Gastrocnemius medialis (tissue), 4 donors: ENCODE measurements around the gene PCP4L1. TPM values are rescaled to one million over a fixed set of nuclear protein-coding genes. Genes with fewer than 3 reads are reported as not detected.
A peak's percentile ranks its signal among the peaks of the same experiment; 100 is the strongest.

ENCODE experiments used
- ATAC-seq, 2 donors: fragments of 150-250 bp; one replicate each; pipeline ENCODE4 v1.9.1; 2016
- DNase-seq, 2 donors: peaks; one replicate each; pipeline ENCODE4 v3.0.0-alpha.2; 2019
- H3K27ac ChIP-seq, 4 donors: fragments of 200-600 bp; sonication (generic); 1 replicate in 1 of 4; 2 replicates in 3 of 4; pipeline ENCODE4 v1.5.1; 2016 to 2018; ENCODE audit warnings: mild to moderate bottlenecking in 2 of 4, moderate library complexity in 1 of 4
- H3K27me3 ChIP-seq, 3 donors: fragments of 200-600 bp; sonication (generic) in 2 of 3; 1 replicate in 1 of 3; 2 replicates in 2 of 3; pipeline versions ENCODE4 v1.5.1 to v1.6.0; 2016 to 2019; ENCODE audit warnings: mild to moderate bottlenecking in 1 of 3, moderate library complexity in 1 of 3
- H3K36me3 ChIP-seq, 2 donors: fragments of 200-600 bp; sonication (generic) in 1 of 2; one replicate each; pipeline ENCODE4 v1.5.1; 2017 to 2018
- H3K4me1 ChIP-seq, 2 donors: fragments of 200-600 bp; sonication (generic) in 1 of 2; one replicate each; pipeline ENCODE4 v1.5.1; 2016 to 2017; ENCODE audit warnings: mild to moderate bottlenecking in 2 of 2
- H3K4me3 ChIP-seq, 4 donors: fragments of 200-600 bp; sonication (generic) in 3 of 4; 1 replicate in 1 of 4; 2 replicates in 3 of 4; pipeline ENCODE4 v1.5.1; 2016 to 2019; ENCODE audit warnings: mild to moderate bottlenecking in 2 of 4
- H3K9me3 ChIP-seq, 3 donors: fragments of 200-600 bp; sonication (generic) in 2 of 3; 1 replicate in 1 of 3; 2 replicates in 2 of 3; pipeline ENCODE4 v1.5.1; 2016 to 2019
- POLR2A ChIP-seq, 2 donors: fragments of 450-650 bp; IDR thresholded peaks; one replicate each; pipeline ENCODE4 v1.6.1; 2017; ENCODE audit warnings: antibody characterized with exemption in 2 of 2, mild to moderate bottlenecking in 2 of 2, moderate library complexity in 2 of 2
- in situ Hi-C, 4 donors: fragments of 200-750 bp; cut with MboI; loops; one replicate each; pipeline versions ENCODE4 v1.15.0 to v1.8.0; 2017; ENCODE audit warnings: low sequenced_read_pairs in 4 of 4
- intact Hi-C: fragments of 100-400 bp; cut with DNase I; formaldehyde crosslinking; loops from one replicate; pipeline ENCODE4 v1.15.1; 2023; ENCODE audit warnings: low total_unique reads
- total RNA-seq, 4 donors: library from RNA; depleted of rRNA; stranded (reverse); fragments of >200 nt; gene quantifications; one replicate each; pipeline versions ENCODE4 v1.1.0 to v1.2.3, GENCODE V29; 2016
- TF ChIP-seq, protein P1 (sequence below), 5 experiments: fragments of 450-650 bp in 3 of 5; fragments of 200-600 bp in 2 of 5; sonication (generic) in 2 of 5; IDR thresholded peaks in 4 of 5; conservative IDR thresholded peaks in 1 of 5; 1 replicate in 4 of 5; 2 replicates in 1 of 5; pipeline ENCODE4 v1.5.1; 2016 to 2019; ENCODE audit warnings: antibody characterized with exemption in 5 of 5, mild to moderate bottlenecking in 3 of 5, moderate library complexity in 3 of 5

Gene PCP4L1
- total RNA-seq, 4 donors from 2014 or later = not detected

GRCh38 chr1:161227196-161227871, 31.2 kb upstream of the PCP4L1 start:
- no peaks in the 10 kb centered on the region for H3K9me3 ChIP-seq
- DNase-seq (peak; percentile 63 to 78), ATAC-seq (peak; percentile 48 to 58)
- intact Hi-C loops (loop anchor here (1.0 to 5.0 kb wide), 6 partner anchors 25 to 155 kb away; partner anchors contain the start of genes DEDD, NDUFS2, NIT1 and PFDN2), in situ Hi-C loops (loop anchor here (5.0 to 10.0 kb wide), 5 partner anchors 53 to 160 kb away; partner anchors contain the start of genes B4GALT3 (in 1 of the 4) and SDHC (in 1 of the 4))
- peak overlapping the region; percentile 62 to 93 (median 87) for H3K4me3 ChIP-seq
- TF ChIP-seq, protein P1, sequence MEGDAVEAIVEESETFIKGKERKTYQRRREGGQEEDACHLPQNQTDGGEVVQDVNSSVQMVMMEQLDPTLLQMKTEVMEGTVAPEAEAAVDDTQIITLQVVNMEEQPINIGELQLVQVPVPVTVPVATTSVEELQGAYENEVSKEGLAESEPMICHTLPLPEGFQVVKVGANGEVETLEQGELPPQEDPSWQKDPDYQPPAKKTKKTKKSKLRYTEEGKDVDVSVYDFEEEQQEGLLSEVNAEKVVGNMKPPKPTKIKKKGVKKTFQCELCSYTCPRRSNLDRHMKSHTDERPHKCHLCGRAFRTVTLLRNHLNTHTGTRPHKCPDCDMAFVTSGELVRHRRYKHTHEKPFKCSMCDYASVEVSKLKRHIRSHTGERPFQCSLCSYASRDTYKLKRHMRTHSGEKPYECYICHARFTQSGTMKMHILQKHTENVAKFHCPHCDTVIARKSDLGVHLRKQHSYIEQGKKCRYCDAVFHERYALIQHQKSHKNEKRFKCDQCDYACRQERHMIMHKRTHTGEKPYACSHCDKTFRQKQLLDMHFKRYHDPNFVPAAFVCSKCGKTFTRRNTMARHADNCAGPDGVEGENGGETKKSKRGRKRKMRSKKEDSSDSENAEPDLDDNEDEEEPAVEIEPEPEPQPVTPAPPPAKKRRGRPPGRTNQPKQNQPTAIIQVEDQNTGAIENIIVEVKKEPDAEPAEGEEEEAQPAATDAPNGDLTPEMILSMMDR (IDR thresholded peaks at IDR 0.05 in 4 of 5, conservative IDR thresholded peaks at IDR 0.05 in 1 of 5) = peak; percentile 76 to 91 (median 88)
- no peak for TF ChIP-seq POLR2A (IDR thresholded peaks at IDR 0.05)
- peaks cover 0 to 30% of the 10 kb centered on the region in 2 donors for H3K36me3 ChIP-seq
- H3K27ac ChIP-seq = peak overlapping the region; percentile 76 to 92 (median 90)
- H3K4me1 ChIP-seq = peaks cover 14 to 21% of the 10 kb centered on the region in 2 donors
- no peaks in the 10 kb centered on the region for H3K27me3 ChIP-seq

- Histone ChIP-seq H3K27ac (peak overlapping the region in 2 of 4 donors; percentile 89 to 92), H3K27me3 (no peaks in the 10 kb centered on the region), H3K9me3 (no peaks in the 10 kb centered on the region), H3K36me3 (peaks cover 0 to 30% of the 10 kb centered on the region in 2 donors), H3K4me1 (peaks cover 14 to 21% of the 10 kb centered on the region in 2 donors), H3K4me3 (no peak overlapping the region)
- in situ Hi-C loops (loop anchor here (5.0 to 10.0 kb wide), 5 partner anchors 53 to 159 kb away; partner anchors contain the start of genes B4GALT3 (in 1 of the 4) and SDHC (in 1 of the 4)), intact Hi-C loops (loop anchor here (2.0 to 5.0 kb wide), 2 partner anchors 111 to 181 kb away; partner anchors contain the start of genes NIT1 and PFDN2)
- ATAC-seq (no peak), DNase-seq (no peak)
- TF ChIP-seq POLR2A (IDR thresholded peaks at IDR 0.05) = no peak
- TF ChIP-seq, protein P1 (IDR thresholded peaks at IDR 0.05 in 4 of 5, conservative IDR thresholded peaks at IDR 0.05 in 1 of 5) = no peak
Measured at GRCh38 chr1:161228032-161228431, 30.5 kb upstream of the PCP4L1 start.

DNA sequence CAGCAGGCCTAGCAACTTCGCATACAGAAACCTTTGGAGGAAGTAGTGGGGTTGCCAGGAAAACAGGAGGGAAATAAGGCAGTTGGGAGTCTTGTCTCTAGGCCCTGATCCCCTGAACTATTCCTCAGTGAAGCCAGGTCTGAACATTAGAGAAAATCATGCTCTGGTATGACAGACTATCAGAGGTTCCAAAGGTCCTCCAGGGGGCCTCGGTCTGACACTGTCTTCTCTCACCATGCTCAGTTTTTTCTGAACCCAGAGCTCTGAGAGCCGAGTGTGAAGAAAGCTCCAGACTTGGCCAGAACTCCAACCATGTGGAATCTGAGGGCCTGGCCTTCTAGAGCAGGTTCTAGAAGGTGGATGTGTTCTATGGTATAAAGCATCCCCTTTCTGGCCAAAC, 28.6 kb upstream of the PCP4L1 start:
- no peaks in the 10 kb centered on the region for H3K27me3 ChIP-seq
- H3K4me3 ChIP-seq = no peak overlapping the region
- in situ Hi-C loops (loop anchor here (5.0 to 10.0 kb wide), 6 partner anchors 55 to 157 kb away; partner anchors contain the start of genes B4GALT3 (in 1 of the 4) and SDHC (in 1 of the 4)), intact Hi-C loops (loop anchor here (2.0 to 5.0 kb wide), 2 partner anchors 113 to 183 kb away; partner anchors contain the start of genes NIT1 and PFDN2)
- H3K4me1 ChIP-seq = peaks cover 14 to 21% of the 10 kb centered on the region in 2 donors
- ATAC-seq = no peak
- peaks cover 0 to 30% of the 10 kb centered on the region in 2 donors for H3K36me3 ChIP-seq
- H3K9me3 ChIP-seq = no peaks in the 10 kb centered on the region
- DNase-seq = no peak
- TF ChIP-seq, protein P1 (IDR thresholded peaks at IDR 0.05 in 4 of 5, conservative IDR thresholded peaks at IDR 0.05 in 1 of 5) = no peak
- no peak for TF ChIP-seq POLR2A (IDR thresholded peaks at IDR 0.05)
- no peak overlapping the region for H3K27ac ChIP-seq

- Histone ChIP-seq H3K27me3 (no peaks in the 10 kb centered on the region), H3K27ac (no peak overlapping the region), H3K4me1 (peaks cover 9 to 16% of the 10 kb centered on the region in 2 donors), H3K9me3 (no peaks in the 10 kb centered on the region), H3K36me3 (peaks cover 0 to 30% of the 10 kb centered on the region in 2 donors), H3K4me3 (no peak overlapping the region)
- DNase-seq (no peak), ATAC-seq (no peak)
- TF ChIP-seq, protein P1 (IDR thresholded peaks at IDR 0.05 in 4 of 5, conservative IDR thresholded peaks at IDR 0.05 in 1 of 5) = no peak
- no peak for TF ChIP-seq POLR2A (IDR thresholded peaks at IDR 0.05)
- intact Hi-C loops (no loop called here), in situ Hi-C loops (loop anchor here in 1 of 4 donors (10.0 kb wide), 1 partner anchor 64 kb away; no protein-coding TSS in a partner anchor)
Measured at GRCh38 chr1:161230762-161231161, 27.8 kb upstream of the PCP4L1 start.
